Esophagus muscularis mucosa (tissue), 3 donors: Measurements from ENCODE around the gene CALM1.

Source experiments
- POLR2A ChIP-seq: fragments of 450-650 bp; IDR thresholded peaks from one replicate; pipeline ENCODE4 v1.6.1; 2017; ENCODE audit warnings: antibody characterized with exemption, moderate library complexity, mild to moderate bottlenecking, low read depth
- POLR2AphosphoS5 ChIP-seq, 2 donors: sonication (generic); formaldehyde crosslinking; IDR thresholded peaks; one replicate each; pipeline ENCODE4 v1.6.1; 2017; ENCODE audit warnings: antibody characterized with exemption in 2 of 2
- TF ChIP-seq, protein P1 (sequence below), 3 experiments: fragments of 200-600 bp in 2 of 3; fragments of 450-650 bp in 1 of 3; sonication (generic) in 2 of 3; IDR thresholded peaks; one replicate each; pipeline ENCODE4 v1.5.1; 2017 to 2019; ENCODE audit warnings: antibody characterized with exemption in 3 of 3, mild to moderate bottlenecking in 2 of 3, moderate library complexity in 1 of 3

DNA sequence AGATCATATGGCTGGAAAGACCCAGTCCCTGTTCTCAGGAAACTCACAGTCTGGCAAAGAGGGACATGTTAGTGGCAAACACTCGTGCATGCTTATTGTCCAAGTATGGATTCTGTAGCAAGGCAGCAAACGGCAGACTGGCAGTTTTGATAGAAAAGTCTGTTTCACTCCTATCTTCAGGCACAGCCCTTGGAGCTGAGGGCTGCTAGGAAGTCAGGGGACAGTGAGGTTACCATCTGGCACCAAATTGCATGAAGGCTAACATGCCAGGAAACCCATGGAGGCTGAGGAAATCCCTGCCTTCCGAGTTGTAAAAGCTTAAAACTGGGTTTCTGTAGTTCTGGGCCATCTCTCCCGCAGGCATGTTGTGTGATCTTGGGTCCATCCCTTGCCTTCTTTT lies 32.9 kb downstream of the CALM1 start:
- TF ChIP-seq, protein P1, sequence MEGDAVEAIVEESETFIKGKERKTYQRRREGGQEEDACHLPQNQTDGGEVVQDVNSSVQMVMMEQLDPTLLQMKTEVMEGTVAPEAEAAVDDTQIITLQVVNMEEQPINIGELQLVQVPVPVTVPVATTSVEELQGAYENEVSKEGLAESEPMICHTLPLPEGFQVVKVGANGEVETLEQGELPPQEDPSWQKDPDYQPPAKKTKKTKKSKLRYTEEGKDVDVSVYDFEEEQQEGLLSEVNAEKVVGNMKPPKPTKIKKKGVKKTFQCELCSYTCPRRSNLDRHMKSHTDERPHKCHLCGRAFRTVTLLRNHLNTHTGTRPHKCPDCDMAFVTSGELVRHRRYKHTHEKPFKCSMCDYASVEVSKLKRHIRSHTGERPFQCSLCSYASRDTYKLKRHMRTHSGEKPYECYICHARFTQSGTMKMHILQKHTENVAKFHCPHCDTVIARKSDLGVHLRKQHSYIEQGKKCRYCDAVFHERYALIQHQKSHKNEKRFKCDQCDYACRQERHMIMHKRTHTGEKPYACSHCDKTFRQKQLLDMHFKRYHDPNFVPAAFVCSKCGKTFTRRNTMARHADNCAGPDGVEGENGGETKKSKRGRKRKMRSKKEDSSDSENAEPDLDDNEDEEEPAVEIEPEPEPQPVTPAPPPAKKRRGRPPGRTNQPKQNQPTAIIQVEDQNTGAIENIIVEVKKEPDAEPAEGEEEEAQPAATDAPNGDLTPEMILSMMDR (IDR thresholded peaks at IDR 0.05) = no peak
- no peak for TF ChIP-seq POLR2AphosphoS5 (IDR thresholded peaks at IDR 0.05)
- TF ChIP-seq POLR2A = no peak
